Measurements from ENCODE around the gene KSR1.

Gene KSR1

DNA sequence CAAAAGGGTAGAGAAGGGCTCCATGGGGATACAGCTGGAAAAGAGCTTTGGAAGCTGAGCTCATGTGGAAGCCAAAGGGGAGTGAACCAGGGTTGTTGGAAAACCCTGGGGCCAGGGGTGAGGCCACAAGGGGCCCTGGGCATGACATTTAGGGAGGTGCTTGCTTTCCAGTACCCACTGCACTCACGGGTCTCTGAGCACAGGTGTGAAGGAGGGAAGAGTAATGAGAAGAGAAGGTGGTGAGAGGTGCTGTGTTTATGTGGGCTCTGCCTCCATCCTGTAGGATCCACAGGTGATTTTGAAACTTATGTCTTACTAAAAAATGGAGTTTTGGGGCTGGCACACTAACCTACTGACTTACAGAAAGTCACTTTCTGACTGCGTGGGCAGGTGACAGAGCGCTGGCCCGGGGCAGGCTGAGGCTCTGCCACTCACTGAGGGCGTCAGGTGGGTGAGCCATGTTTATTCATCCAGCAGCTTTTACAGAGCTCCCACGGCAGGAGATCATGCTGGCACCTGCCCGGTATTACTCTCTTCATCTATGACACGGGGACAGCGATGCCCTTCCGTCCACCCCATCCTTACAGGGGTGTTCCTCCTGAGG is 18.9 kb downstream of the KSR1 start:
- DNase-seq, result no peak

DNA sequence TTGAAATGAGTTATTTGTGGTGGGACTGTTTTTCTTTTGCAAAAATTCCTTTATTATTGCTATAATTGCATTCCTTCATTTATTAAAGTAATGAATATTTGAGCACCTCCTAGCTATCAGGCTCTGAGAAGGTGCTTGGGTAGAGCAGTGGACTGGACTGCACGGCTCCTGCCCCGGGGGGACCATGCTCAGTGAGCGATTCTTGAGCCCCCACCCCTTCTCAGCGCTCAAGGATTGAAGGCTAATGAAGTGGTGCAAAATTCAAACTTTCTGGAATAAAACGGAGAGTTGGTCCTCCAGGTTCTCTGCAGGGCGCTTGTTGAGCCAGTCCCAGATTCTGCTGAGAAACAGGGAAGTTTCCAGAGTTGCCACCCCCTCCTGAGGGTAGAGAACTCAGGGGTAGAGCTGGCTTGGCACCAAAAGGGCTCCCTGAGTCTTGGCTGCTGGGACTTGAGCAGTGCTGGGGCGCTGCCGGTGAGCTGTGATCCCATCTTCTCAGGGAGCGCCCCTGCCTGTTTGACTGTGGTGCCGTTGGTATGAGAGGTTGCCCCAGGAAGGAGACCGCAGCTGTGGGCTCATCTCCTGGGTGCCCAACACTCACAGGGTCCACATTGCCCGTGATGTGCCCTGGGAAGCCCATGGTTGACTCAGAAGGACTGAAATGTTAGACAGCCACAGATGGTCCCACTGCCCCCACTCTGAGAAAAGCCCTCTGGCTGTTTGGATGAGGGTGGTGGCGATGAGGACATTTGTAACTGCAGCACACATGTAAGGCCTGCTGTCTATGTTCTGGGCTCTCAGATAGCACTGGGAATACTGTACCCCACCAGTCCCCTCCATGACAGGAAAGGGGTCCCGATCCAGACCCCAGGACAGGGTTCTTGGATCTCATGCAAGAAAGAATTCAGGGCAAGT is 20.0 kb downstream of the KSR1 start:
- DNase-seq, result no peak

DNA sequence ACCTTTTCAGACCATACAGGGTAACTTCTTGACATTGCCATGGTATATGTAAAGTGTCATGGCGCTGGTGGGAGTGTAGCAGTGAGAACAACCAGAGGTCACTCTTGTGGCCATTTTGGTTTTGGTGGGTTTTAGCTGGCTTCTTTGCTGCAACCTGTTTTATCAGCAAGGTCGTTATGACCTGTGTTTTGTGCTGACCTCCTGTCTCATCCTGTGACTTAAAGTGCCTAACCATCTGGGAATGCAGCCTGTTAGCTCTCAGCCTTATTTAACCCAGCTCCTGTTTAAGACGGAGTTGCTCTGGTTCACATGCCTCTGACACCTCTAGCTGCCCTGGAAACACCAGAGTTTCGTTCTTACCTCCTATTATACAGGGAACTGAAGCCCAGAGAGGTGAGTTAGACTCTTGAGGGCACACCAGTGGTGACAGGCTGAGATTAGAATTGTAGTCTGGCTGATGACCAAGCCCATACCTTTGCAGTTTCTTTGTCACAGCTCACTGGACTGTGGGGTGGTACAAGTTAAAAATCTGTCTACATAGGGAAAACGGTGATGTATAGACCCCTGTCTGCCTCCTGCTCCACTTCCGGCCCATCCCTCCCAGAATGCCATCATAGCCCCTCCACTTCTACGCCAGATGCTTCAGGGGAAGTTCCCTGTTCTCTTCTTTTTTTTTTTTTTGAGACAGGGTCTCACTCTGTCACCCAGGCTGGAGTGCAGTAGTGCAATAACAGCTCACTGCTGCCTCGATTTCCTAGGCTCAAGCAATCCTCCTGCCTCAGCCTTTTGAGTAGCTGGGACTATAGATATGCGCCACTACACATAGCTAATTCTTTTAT is 21.0 kb downstream of the KSR1 start:
- no peak for DNase-seq

DNA sequence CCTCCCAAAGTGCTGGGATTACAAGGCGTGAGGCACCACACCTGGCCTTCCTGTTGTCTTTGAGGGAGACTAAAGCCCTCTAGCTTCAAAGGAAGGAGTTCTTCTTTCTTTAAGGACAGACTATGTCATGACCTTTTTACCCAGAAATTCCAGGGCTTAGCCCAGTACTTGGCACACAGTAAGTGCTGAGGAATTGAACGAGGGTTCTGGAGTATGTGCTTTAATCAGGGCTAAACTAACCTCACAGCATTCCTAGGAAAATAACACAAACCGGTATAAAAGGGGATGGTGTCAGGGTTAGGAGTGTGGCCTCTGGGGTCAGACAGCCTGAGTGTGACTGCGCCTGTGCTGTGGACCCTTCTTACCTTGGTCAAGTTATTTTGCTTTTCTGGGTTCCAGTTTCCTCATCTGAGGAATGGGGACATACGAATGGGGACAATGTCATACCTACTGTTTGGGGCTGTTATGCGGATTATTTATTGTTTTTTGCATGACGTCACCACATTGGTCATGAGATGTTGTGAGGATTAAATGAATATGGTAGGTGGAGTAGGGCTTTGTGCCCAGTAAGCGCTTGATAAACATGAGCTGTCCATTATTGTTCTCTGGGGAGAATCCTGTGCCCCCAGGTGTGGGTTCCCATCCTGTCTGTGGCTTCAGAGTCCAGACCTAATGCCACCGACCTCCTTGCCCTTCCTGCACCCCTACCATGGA is 21.9 kb downstream of the KSR1 start:
- DNase-seq, result no peak

DNA sequence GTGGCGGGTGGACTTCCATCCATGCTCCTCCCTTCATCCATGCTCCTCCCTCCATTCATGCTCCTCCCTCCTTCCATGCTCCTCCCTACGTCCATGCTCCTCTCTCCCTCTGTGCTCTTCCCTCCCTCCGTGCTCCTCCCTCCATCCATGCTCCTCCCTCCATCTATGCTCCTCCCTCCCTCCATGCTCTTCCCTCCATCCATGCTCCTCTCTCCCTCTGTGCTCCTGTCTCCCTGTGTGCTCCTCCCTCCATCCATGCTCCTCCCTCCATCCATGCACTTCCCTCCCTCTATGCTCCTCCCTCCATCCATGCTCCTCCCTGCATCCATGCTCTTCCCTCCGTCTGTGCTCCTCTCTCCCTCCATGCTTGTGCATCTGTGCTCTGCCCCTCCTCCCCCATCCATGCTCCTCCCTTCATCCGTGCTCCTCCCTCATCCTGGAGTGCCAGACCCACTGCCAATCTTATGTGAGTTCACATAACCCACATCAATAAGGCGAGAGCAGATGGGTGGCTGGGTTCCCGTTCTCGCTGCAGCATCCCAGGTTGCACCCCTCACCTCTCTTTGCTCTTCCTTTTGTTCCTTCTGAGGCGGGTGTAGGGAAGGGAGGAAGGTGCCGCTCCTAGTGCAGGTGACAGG is 22.8 kb downstream of the KSR1 start:
- no peak for DNase-seq

DNA sequence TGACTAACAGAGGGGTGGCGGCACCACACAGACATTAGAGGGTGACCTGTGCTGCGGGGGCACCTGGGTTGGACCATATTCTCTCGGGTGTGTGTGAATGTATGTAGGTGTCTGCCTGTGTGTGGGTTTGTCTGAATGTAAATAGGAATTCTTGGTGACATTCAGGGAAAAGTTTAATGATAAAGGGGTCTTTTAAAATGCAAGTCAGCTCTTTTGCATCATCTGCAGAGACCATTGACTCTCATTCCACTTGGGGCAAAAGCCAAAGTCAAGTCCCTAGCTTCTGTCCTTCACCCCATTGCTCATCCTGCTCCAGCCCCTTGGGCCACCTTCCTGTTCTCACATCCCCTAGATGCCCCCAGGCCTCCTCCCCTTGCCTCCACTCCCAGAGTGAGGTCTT is 23.6 kb downstream of the KSR1 start:
- DNase-seq, result no peak

DNA sequence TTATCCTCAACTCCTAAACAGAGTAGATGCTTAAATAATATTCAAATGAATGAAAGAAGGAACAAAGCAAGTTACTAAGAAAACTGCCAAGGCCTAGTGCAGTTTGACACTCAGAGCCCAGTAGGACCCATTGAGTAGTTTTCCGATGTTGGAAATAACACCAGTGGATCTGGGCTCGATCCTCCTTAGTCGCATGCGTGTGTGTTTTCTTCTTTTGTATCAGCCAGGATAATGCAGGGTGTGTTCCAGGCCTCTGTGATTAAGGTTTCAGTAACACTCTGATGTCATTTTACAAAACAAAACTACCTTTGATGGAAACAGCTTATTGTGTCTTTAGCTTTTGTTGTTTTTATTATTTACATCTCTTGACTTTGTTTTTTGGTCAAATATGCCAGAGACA is 24.5 kb downstream of the KSR1 start:
- no peak for DNase-seq

DNA sequence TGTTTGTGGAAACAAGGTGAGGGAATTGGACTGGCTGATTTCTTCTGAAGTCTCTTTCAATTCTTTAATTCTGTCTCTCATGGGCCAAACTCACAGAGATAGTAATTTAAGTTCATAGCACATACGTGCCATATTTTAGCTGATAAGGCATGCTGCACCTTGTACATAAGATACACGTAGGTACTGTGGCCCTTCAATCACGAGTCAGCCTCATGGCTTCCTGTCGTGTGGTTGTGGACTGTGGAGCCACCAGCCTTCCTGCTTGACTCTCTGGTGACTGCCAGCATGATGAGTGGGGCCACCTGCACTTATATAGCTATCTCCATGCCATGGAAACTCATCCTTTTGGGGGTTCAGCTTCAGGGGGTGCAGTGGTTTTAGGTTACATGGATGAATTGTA is 25.1 kb downstream of the KSR1 start:
- peak; percentile 60 for DNase-seq

DNA sequence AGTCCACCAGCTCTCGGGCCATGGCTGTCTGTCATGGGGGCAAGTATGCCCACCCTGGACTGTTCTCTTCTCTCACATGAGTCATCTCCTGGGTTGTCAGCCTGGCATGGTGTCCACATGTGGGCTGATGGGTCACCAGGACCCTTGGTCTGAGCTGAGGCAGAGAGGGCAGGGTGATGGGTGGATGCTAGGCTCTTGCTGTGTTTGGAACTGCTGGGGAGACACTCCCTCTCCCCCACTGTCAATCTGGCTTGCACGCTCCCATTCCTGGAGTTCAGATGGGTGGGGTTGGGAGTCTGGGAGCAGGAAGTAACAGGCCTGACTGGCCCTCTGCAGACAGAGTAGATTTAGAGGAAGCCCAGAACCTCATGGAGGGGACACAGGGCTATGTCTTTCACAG is 28.9 kb downstream of the KSR1 start:
- DNase-seq, result no peak

DNA sequence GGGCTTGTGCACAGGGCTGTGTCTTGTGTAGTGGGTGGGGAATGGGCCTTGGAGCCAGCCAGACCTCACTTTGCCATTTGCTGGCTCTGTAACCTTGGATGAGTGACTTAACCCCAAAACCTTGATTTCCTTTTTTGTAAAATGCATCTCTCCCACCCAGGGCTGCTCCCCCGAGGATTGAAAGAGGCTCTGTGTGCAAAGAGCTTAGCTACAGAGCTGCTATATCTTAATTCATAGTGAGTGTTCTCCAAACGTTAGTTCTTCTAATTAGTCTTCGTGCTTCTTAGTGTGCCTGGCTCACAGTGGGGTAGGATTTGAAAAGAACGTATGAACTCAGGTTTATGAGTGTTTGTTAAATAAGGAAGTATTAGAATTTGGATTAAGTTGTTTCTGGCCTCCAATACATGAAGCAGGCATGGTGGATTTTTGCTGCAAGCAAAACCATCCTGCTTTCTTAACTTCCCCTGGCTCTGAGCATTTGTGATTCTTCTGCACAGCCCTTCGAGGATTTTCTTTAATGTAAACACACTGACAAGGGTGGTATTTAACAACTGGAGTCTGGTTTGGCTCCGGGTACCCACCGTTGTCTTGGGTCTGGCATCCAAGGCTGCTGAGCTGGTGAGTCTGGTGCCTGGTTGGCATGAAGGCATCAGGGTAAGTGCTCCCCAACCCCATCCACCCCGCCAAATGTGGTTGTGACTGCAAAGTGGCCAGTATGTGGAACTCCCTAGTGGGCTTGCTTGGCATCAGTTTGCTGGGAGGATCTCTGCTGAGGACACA is 29.7 kb downstream of the KSR1 start:
- DNase-seq, result no peak

DNA sequence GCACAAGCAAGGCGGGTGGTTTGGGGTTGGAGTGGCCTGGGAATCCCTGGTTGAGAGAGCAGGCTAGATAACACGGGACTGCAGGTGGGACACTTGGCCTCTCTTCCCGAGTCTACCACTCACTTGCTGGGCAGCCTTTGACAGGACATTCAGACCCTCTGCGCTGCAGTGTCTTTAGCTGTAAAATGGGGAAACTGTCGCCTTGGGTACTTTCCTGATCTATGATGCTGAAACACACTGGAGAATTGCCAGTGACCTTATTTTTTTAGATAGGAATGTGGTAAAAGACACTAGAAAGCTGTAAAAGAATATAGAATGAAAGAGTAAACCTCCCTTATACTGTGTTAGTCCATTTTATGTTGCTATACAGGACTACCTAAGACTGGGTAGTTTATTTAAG is 30.5 kb downstream of the KSR1 start:
- DNase-seq, result no peak

DNA sequence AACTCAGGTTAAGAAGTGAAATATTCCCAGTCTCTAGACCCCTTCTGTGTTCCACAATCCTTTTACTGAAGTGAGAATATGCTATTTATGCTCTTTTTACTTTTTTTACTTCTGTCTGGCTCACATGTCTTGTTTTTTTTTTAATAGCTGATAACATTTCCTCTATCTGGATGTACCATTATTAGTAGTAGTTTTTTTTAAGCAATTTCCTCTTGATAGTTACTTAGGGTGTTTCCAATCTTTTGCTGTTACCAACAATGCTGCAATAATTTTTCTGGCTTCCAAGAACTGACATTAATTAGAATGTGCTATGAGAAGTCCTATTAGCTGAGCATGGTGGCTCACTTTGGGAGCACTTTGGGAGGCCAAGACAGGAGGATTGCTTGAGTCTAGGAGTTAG is 32.0 kb downstream of the KSR1 start:
- no peak for DNase-seq

DNA sequence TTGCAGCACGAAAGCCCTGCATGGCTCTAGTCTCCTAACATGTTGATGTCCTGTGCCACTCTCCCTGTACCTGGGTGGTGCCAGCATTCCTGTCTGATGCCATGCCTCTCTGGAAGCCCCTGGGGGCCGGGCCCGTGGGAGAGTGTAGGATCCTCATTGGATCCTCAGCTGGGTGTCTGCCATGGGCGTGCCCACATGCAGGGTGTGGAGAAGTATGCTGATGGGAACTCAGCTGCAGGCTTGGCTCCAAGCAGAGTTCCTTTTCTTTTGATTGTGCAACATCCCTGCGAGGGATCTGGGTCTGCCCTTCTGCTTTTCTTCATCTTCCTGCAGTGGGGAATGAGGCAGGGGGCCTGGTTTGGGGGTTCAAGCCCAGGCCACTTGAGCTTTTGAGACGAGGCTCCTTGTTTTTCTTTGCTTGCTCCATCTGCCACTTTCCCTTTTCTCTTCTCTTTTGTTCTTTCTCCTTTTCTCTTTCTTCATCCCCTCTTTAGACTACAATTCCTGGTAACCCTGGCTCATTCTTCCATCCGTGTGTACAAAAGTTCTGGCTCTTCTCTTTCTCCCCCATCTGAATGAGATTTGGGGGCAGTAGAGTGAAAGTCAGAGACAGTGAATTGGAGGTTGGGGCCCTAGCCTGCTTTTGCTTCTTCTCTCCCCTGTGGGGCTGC is 32.9 kb downstream of the KSR1 start:
- no peak for DNase-seq

DNA sequence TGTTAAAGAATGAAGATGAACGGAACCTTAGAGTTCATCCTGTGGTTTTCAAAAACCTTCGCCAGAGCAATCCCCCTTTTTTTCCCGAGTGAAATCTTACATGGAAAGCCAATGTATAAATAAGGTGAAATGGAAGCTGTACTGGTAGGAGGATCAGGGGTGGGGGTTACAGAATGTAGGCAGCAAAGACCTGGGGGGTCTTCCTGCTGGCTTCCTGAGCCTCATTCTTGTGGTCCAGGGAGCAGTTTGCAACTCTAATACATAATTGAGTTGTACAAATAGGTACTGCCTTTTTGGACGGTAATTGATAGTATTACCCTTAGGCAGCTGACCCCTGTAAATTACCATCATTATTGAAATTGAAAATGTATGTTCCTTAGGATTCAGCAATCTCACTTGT is 34.1 kb downstream of the KSR1 start:
- DNase-seq, result no peak

DNA sequence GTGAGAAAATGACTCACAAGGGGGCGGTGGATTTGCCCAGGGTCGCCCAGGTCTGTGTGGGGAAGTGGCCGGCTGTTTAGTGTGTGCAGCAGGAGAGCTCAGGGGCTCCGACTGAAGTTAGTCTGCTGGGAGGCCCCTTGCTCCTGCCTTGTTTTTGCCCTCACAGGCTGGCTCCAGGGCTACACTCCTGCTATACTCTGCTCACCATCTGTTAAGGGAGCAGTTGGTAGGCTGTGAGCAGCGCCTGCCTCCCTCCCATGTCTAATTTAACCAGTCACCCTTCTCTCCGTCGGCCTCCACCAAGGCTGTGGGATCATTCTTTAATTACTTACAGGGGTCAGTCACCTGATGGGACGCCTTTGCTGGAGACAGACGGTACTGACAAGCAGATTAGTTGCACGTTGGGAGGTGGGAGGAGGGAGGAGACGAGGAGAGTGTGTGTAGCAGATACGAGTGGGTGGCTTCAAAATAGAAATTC is 35.5 kb downstream of the KSR1 start:
- DNase-seq, result no peak

DNA sequence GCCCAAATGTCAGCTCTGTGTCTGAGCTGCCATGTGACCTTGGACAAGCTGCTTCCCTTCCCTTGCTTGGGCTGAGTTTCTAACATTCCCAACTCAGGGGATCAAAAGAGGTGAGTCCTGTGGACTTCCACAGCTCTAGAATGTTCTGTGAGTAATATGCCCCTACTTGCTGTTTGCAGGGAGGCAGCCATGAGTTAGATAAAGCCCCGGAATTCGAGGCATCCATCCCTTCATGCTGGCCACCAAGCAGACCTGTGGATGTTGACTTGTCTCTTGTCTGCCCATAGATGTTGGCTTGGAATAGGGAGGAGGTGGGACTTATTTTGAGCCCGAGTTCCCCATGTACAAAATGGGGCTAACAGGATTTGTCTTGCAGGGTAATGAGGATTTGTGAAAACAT is 36.2 kb downstream of the KSR1 start:
- DNase-seq, result no peak

DNA sequence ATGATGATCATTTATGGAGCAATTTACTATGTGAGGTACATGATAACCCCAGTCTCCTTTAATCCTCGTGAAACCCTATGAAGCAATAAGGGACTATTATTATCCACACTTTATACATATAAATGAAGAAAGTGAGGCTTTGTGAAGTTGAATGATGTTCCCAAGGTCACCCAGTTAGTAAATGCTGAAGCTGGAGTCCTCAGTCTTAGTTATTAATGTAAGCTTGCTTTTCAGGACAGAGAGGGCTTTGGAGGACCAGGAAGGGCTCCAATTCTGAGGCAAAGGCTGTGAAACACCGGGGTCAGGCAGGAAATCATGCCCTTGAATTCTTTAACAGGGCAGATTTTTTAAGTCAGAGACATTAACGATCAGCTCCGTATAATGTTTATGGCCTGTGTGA is 36.8 kb downstream of the KSR1 start:
- no peak for DNase-seq

DNA sequence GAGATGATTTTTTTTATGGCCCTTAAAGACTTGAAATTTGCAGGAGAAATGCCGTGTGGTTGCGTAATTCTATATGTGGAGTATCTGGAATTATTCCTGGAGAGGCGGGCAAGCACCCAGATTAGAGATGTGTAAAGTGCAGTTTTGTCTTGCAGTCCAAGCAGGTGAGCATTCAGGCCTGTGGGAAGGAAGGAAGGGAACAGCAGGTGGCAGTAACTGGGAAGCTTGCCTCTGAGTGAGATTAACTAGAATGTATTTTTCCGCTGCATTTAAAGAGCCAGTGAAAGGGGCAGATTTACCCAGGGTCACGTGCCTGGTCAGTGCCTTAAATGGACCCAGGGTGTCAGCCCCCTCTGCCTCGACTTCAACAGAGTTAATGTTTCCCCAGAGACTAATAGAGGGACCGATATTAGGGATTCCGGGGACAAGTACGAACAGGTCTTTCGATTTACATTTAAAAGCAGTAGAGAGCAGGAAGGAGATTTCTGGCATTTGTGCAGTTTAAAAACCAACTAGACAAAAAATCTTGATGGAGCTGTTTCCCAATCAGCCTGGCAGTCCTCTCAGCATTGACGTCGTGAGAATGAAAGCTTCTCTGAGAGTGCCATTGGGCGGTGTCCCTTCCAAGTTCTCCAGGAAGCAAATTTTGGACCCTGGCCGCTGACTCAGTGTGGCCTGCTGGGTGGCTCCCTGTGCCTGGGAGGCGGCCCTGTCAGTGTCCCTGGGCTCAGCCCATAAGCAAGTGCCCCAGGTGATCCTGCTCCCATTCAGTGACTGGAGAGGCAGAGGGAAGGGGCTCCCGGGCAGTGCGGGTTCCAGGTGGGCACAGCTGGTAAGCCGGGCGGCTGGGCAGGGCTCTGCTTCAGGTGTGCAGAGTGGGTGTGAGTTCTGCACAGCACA is 38.2 kb downstream of the KSR1 start:
- no peak for DNase-seq

DNA sequence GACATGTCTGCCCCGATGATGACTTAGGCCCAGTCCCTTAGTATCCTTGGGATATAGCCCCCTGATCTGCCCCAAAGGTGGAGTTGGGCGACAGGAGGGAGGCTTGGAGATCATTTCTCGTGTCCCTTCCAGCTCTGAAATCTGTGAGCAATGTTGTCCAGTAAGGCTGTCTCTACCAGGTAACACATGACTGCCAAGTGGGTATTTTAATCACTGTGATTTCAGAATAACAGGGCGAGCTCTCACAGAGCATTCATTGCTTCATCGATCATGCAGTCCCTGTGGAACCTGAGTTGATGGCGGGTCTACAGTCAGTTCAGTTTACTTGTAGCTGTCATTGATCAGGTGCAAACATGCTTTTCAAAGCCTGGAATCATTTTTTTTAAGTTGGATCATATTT is 39.2 kb downstream of the KSR1 start:
- DNase-seq, result no peak

DNA sequence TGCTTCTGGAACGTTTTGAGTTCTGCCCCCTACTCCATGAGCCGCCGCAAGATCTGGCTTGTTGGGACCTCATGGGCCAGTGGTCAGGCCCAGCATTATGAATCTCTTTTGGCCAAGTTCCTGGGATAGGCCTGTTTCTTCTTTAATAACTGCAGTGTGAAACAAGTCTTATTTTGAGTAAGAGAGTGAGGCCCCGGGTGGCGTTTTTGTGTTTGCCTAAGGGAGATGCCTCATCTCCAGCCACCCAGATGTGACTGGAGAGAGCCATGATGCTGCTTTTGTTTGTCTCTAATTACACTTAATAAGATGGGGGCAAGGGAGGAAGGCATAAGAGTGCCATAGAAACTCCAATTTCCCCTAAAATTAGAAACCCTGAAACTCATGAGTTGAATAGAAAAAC is 39.8 kb downstream of the KSR1 start:
- DNase-seq, result no peak
